ENCODE results near the gene MTMR2. TPM values are rescaled to one million over a fixed set of nuclear protein-coding genes. Genes with fewer than 3 reads are reported as not detected.

Gene MTMR2
- total and polyA plus RNA-seq, 2 donors (not counting 1 experiment from before 2014, with no cell fraction given) = 4.8 to 15.4 TPM

GRCh38 chr11:95961758-95962157 lies 37.9 kb upstream of the MTMR2 start:
- Histone ChIP-seq H3K27me3 (replicated peaks in 1 of 4; ENCODE audit: control extremely low read depth in 1 of 4, control insufficient read depth in 3 of 4, insufficient read depth in 4 of 4, low read length in 3 of 4) (no peaks in the 10 kb centered on the region), H4K20me1 (ENCODE audit: control insufficient read depth, insufficient read depth, low read length, poor library complexity, severe bottlenecking) (no peaks in the 10 kb centered on the region), H3K79me2 (ENCODE audit: control insufficient read depth, insufficient read depth, low read length) (no peaks in the 10 kb centered on the region), H3K4me2 (replicated peaks; ENCODE audit: low read depth, low read length, poor library complexity, severe bottlenecking) (no peak overlapping the region), H3K27ac (ENCODE audit: low read length in 2 of 2) (no peak overlapping the region), H3K4me3 (ENCODE audit: control extremely low read depth in 1 of 5, extremely low read depth in 1 of 5, insufficient read depth in 1 of 5, low read depth in 2 of 5, low read length in 4 of 5) (no peak overlapping the region), H3K36me3 (replicated peaks in 1 of 2; ENCODE audit: control extremely low read depth in 1 of 2, control insufficient read depth in 1 of 2, extremely low read depth in 1 of 2, insufficient read depth in 2 of 2, low read length in 1 of 2) (no peaks in the 10 kb centered on the region), H3K4me1 (ENCODE audit: control insufficient read depth in 2 of 2, insufficient read depth in 2 of 2, low read length in 2 of 2) (no peaks in the 10 kb centered on the region), H3K9me3 (ENCODE audit: control extremely low read depth in 1 of 3, control insufficient read depth in 2 of 3, insufficient read depth in 1 of 3, low read length in 2 of 3) (no peaks in the 10 kb centered on the region), H2AFZ (ENCODE audit: insufficient read depth, low read depth, low read length, poor library complexity, severe bottlenecking) (no peak overlapping the region), H3K9ac (ENCODE audit: low read length) (no peak overlapping the region)
- Mint-ChIP-seq H3K4me3 (no peak overlapping the region), H3K4me1 (no peaks in the 10 kb centered on the region), H3K9me3 (ENCODE audit: insufficient read depth) (no peaks in the 10 kb centered on the region), H3K27me3 (no peaks in the 10 kb centered on the region), H3K27ac (no peak overlapping the region)
- ChIA-PET CTCF (no interaction called here), POLR2A (no interaction called here)
- intact Hi-C loops (cut with micrococcal nuclease) = no loop called here
- DNase-seq = no peak
- no peak for TF ChIP-seq EZH2 (IDR thresholded peaks at IDR 0.05; ENCODE audit: borderline replicate concordance, insufficient read depth, low read depth, low read length, poor library complexity, severe bottlenecking)
- TF ChIP-seq CTCF (IDR thresholded peaks at IDR 0.05) = no peak
- ATAC-seq (ENCODE audit: low read depth) = no peak
- WGBS (ENCODE audit: insufficient coverage) = no CpG with 5 or more reads among the region's 1 CpG

GRCh38 chr11:95950905-95951304 lies 27.0 kb upstream of the MTMR2 start:
- Histone ChIP-seq H2AFZ (ENCODE audit: insufficient read depth, low read depth, low read length, poor library complexity, severe bottlenecking) (no peak overlapping the region), H3K27ac (ENCODE audit: low read length in 2 of 2) (no peak overlapping the region), H3K4me3 (ENCODE audit: control extremely low read depth in 1 of 5, extremely low read depth in 1 of 5, insufficient read depth in 1 of 5, low read depth in 2 of 5, low read length in 4 of 5) (no peak overlapping the region), H3K9me3 (ENCODE audit: control extremely low read depth in 1 of 3, control insufficient read depth in 2 of 3, insufficient read depth in 1 of 3, low read length in 2 of 3) (peaks cover 0 to 7% (median 6%) of the 10 kb centered on the region in 3 donors), H3K4me2 (replicated peaks; ENCODE audit: low read depth, low read length, poor library complexity, severe bottlenecking) (no peak overlapping the region), H3K27me3 (replicated peaks in 1 of 4; ENCODE audit: control extremely low read depth in 1 of 4, control insufficient read depth in 3 of 4, insufficient read depth in 4 of 4, low read length in 3 of 4) (no peaks in the 10 kb centered on the region), H3K4me1 (ENCODE audit: control insufficient read depth in 2 of 2, insufficient read depth in 2 of 2, low read length in 2 of 2) (no peaks in the 10 kb centered on the region), H3K79me2 (ENCODE audit: control insufficient read depth, insufficient read depth, low read length) (no peaks in the 10 kb centered on the region), H3K9ac (ENCODE audit: low read length) (no peak overlapping the region), H3K36me3 (replicated peaks in 1 of 2; ENCODE audit: control extremely low read depth in 1 of 2, control insufficient read depth in 1 of 2, extremely low read depth in 1 of 2, insufficient read depth in 2 of 2, low read length in 1 of 2) (no peaks in the 10 kb centered on the region), H4K20me1 (ENCODE audit: control insufficient read depth, insufficient read depth, low read length, poor library complexity, severe bottlenecking) (no peaks in the 10 kb centered on the region)
- Mint-ChIP-seq H3K4me1 (no peaks in the 10 kb centered on the region), H3K4me3 (no peak overlapping the region), H3K9me3 (ENCODE audit: insufficient read depth) (peaks cover 2% of the 10 kb centered on the region), H3K27ac (no peak overlapping the region), H3K27me3 (peaks cover 3% of the 10 kb centered on the region)
- TF ChIP-seq EZH2 (IDR thresholded peaks at IDR 0.05; ENCODE audit: borderline replicate concordance, insufficient read depth, low read depth, low read length, poor library complexity, severe bottlenecking) = no peak
- no peak for TF ChIP-seq CTCF (IDR thresholded peaks at IDR 0.05)
- intact Hi-C loops (cut with micrococcal nuclease) = no loop called here
- ATAC-seq (ENCODE audit: low read depth) (no peak), DNase-seq (no peak)
- POLR2A ChIA-PET = no interaction called here
- CTCF ChIA-PET = interaction anchor here (0.7 kb wide), 1 partner anchor 392 kb away, joined by 3 read pairs; the partner anchor contains the start of gene MAML2

All from B cell (primary cell).